LNCaP clone FGC (cell line): ENCODE measurements around the gene DHPS.

ENCODE experiments used
- DNase-seq: peaks from one replicate; pipeline ENCODE4 v3.0.0-alpha.2; 2011; ENCODE audit warnings: low read depth
- H3K4me3 ChIP-seq: 2 replicates; pipeline ENCODE4 v1.5.1; 2011; ENCODE audit warnings: mild to moderate bottlenecking, low read depth, low read length, control low read depth
- CTCF ChIP-seq: IDR thresholded peaks from 2 replicates; pipeline ENCODE4 v1.5.1; 2012; ENCODE audit warnings: mild to moderate bottlenecking; ENCODE audit not compliant: control insufficient read depth, insufficient read depth; ENCODE audit errors: extremely low read depth

DHPS gene

DNA sequence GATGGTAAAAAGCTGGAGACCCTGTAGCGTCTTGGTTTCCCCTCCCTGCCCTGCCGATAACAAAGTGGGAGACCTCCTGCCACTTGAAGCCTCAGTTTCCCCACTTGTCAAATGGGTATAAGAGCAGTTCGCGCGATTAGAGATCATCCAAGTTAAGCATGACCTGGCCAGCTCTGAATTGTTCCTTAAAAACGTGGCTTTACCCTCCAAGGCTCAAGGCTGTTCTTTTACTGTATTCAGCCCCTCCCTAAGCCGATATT is 41.6 kb upstream of the DHPS start:
- no peak for DNase-seq
- no peak for TF ChIP-seq CTCF
- H3K4me3 ChIP-seq: peak overlapping the region; percentile 79

DNA sequence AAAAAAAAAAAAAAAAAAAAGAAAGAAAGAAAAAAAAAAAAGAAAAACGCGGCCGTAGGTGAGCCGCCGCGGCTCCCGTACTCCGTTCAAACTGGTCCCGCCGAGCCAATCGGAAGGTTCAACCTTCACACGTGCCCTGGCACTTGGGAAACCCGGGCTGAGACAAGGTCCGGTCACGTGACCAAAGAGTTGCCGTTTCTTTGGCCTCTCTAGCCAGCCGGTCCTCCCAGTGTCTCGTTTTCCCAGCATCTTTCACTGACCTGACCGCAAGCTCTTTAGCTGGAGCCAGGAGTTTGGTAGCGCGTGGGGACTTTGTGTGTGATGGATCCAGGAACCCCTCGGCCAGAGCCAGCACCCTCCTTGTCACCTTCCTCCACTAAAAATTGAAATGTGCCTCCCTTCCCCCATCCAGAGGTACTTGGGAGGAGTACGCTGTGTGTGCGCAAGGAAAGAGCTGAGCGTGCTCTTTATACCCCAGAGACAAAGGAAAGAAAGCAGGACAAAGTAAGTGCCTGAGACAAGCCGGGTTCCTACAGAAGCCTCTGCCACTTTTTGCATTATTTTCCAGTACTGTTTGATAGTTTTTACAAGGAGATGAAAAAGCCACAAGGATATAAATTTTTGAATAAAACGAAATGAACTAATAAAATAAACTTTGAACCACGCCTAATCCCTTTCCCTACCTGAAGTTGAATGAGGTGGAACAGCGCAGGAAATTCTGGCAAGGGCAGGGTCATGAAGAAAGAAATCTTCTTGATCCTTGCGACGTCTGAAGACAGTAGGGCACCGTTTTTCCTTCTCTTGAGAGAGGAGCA is 41.1 kb upstream of the DHPS start:
- TF ChIP-seq CTCF: no peak
- DNase-seq: peak; percentile 98
- H3K4me3 ChIP-seq: peak overlapping the region; percentile 79

DNA sequence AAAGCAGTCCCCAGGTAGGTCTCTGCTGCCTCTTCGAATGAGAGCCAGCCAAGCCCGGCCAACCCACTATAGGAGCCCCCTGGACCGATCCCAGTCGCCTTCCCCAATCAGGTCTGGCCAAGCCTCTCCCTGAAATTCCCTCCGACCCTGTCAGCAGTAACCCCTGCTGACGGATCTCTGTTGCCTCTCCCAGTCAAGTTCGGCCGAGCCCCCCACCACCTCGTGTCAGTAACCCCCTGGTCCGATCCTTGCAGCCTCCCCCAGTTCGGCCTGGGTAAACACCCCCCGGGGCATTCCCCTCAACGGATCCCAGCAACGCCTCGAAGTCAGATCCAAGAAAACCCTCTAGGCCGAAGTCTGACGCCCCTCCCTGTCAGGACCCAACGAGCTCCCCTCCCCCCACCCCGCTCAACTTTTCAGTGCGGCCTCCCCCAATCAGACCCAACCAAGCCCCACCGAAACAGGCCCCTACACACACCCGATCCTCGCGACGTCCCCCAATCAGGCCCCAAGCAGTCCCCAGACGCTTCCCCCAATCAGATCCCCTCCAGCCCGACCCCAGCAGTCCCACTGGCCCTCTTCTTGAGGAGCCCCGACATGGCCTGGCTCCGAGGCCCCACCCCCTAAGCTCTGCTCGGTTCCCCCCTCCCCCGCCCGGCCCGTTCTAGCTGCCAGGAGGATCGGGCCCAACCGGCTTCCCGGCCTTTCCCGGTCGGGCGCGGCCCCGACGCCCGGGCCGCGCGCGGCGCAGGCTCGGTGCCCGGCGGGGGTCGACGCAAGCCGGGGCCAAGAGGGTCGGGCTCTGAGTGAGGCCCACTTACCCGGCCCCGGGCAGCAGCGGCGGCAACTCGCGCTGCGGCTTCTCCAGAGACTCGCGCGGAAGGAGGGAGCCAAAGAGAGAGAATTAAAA is 40.2 kb upstream of the DHPS start:
- no peak for TF ChIP-seq CTCF
- H3K4me3 ChIP-seq: peak overlapping the region; percentile 79
- no peak for DNase-seq

- no peak for DNase-seq
- TF ChIP-seq CTCF: no peak
- H3K4me3 ChIP-seq: peak overlapping the region; percentile 79
These were observed 39.4 kb upstream of the DHPS start for GRCh38 chr19:12720851-12721655.

GRCh38 chr19:12720296-12720695 is 38.6 kb upstream of the DHPS start:
- peak overlapping the region; percentile 79 for H3K4me3 ChIP-seq
- no peak for TF ChIP-seq CTCF
- DNase-seq: no peak

DNA sequence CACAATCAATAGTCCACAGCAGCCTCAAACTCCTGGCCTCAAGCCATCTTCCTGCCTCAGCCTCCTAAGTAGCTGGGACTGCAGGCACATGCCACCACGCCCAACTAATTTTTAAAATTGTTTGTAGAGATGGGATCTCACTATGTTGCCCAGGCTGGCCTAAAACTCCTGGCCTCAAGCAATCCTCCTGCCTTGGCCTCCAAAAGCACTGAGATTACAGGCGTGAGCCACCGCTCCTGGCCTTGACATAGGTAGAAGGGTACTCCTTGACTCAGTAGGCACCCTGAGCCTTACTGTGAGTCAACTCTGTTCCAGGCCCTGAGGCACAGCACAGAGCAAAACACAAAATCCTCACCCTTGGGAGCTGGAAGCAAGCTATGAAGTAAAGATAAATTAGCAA is 34.2 kb upstream of the DHPS start:
- no peak for DNase-seq
- no peak for TF ChIP-seq CTCF
- H3K4me3 ChIP-seq: no peak overlapping the region
